ENCODE results near the gene ASCC3. TPM values are rescaled to one million over a fixed set of nuclear protein-coding genes. Genes with fewer than 3 reads are reported as not detected.
A peak's percentile ranks its signal among the peaks of the same experiment; 100 is the strongest.

The ASCC3 gene
- total and polyA plus RNA-seq, 2 experiments from 2014 or later: 92.9 to 129 TPM

- Histone ChIP-seq H3K79me2 (replicated peaks; ENCODE audit: insufficient read depth) (no peaks in the 10 kb centered on the region), H4K20me1 (replicated peaks; ENCODE audit: insufficient read depth) (0 out of 2 replicates have a peak, but pooled peaks cover 4% of the 10 kb centered on the region), H2AFZ (no peak overlapping the region), H3K9me2 (ENCODE audit: insufficient read depth) (no peaks in the 10 kb centered on the region), H3K4me1 (ENCODE audit: insufficient read depth) (no peaks in the 10 kb centered on the region), H3K4me3 (no peak overlapping the region), H3K4me2 (no peak overlapping the region), H3K27ac (ENCODE audit: low read depth) (no peak overlapping the region), H3K27me3 (ENCODE audit: insufficient read depth) (no peaks in the 10 kb centered on the region), H3K36me3 (ENCODE audit: insufficient read depth) (no peaks in the 10 kb centered on the region), H3F3A (replicated peaks; ENCODE audit: low read depth) (no peaks in the 10 kb centered on the region)
- Mint-ChIP-seq H3K27me3 (ENCODE audit: insufficient read depth, low read depth, poor library complexity) (no peaks in the 10 kb centered on the region), H3K4me3 (no peak overlapping the region), H3K27ac (peak overlapping the region; percentile 19; the same call in 1 of the 2 replicates), H3K9me3 (no peaks in the 10 kb centered on the region), H3K36me3 (ENCODE audit: low read depth) (no peaks in the 10 kb centered on the region), H3K4me1 (no peaks in the 10 kb centered on the region)
- ATAC-seq (no peak), DNase-seq (ENCODE audit: low spot score) (no peak)
- TF ChIP-seq EZH2phosphoT487 (IDR thresholded peaks at IDR 0.05; ENCODE audit: unreplicated experiment): no peak
- TF ChIP-seq POLR2AphosphoS5 (IDR thresholded peaks at IDR 0.05; ENCODE audit: low read depth): no peak
- TF ChIP-seq ETS1 (IDR thresholded peaks at IDR 0.05): no peak
- TF ChIP-seq, protein P1, sequence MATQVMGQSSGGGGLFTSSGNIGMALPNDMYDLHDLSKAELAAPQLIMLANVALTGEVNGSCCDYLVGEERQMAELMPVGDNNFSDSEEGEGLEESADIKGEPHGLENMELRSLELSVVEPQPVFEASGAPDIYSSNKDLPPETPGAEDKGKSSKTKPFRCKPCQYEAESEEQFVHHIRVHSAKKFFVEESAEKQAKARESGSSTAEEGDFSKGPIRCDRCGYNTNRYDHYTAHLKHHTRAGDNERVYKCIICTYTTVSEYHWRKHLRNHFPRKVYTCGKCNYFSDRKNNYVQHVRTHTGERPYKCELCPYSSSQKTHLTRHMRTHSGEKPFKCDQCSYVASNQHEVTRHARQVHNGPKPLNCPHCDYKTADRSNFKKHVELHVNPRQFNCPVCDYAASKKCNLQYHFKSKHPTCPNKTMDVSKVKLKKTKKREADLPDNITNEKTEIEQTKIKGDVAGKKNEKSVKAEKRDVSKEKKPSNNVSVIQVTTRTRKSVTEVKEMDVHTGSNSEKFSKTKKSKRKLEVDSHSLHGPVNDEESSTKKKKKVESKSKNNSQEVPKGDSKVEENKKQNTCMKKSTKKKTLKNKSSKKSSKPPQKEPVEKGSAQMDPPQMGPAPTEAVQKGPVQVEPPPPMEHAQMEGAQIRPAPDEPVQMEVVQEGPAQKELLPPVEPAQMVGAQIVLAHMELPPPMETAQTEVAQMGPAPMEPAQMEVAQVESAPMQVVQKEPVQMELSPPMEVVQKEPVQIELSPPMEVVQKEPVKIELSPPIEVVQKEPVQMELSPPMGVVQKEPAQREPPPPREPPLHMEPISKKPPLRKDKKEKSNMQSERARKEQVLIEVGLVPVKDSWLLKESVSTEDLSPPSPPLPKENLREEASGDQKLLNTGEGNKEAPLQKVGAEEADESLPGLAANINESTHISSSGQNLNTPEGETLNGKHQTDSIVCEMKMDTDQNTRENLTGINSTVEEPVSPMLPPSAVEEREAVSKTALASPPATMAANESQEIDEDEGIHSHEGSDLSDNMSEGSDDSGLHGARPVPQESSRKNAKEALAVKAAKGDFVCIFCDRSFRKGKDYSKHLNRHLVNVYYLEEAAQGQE (IDR thresholded peaks at IDR 0.05; ENCODE audit: unreplicated experiment): no peak
These were observed 168.1 kb downstream of the ASCC3 start for GRCh38 chr6:100712997-100713396.

GRCh38 chr6:100706491-100706890, 174.6 kb downstream of the ASCC3 start:
- Histone ChIP-seq H3K4me3 (no peak overlapping the region), H3K79me2 (replicated peaks; ENCODE audit: insufficient read depth) (no peaks in the 10 kb centered on the region), H3K27ac (ENCODE audit: low read depth) (no peak overlapping the region), H3F3A (replicated peaks; ENCODE audit: low read depth) (no peaks in the 10 kb centered on the region), H2AFZ (no peak overlapping the region), H3K9me2 (ENCODE audit: insufficient read depth) (no peaks in the 10 kb centered on the region), H3K36me3 (ENCODE audit: insufficient read depth) (no peaks in the 10 kb centered on the region), H3K27me3 (ENCODE audit: insufficient read depth) (no peaks in the 10 kb centered on the region), H3K4me2 (no peak overlapping the region), H4K20me1 (replicated peaks; ENCODE audit: insufficient read depth) (0 out of 2 replicates have a peak, but pooled peaks cover 4% of the 10 kb centered on the region), H3K4me1 (ENCODE audit: insufficient read depth) (no peaks in the 10 kb centered on the region)
- Mint-ChIP-seq H3K9me3 (peaks cover 9% of the 10 kb centered on the region), H3K36me3 (ENCODE audit: low read depth) (peaks cover 11% of the 10 kb centered on the region), H3K27ac (no peak overlapping the region), H3K27me3 (ENCODE audit: insufficient read depth, low read depth, poor library complexity) (no peaks in the 10 kb centered on the region), H3K4me1 (no peaks in the 10 kb centered on the region), H3K4me3 (no peak overlapping the region)
- DNase-seq (ENCODE audit: low spot score) (no peak), ATAC-seq (no peak)
- no peak for TF ChIP-seq ZNF331 (CRISPR knock-in tag; IDR thresholded peaks at IDR 0.05; ENCODE audit: low read depth)
- no peak for TF ChIP-seq ETS1 (IDR thresholded peaks at IDR 0.05)
- TF ChIP-seq ZNF114 (CRISPR knock-in tag; IDR thresholded peaks at IDR 0.05): no peak
- no peak for TF ChIP-seq CREB1 (CRISPR knock-in tag; IDR thresholded peaks at IDR 0.05; ENCODE audit: low read depth)
- TF ChIP-seq, protein P2, sequence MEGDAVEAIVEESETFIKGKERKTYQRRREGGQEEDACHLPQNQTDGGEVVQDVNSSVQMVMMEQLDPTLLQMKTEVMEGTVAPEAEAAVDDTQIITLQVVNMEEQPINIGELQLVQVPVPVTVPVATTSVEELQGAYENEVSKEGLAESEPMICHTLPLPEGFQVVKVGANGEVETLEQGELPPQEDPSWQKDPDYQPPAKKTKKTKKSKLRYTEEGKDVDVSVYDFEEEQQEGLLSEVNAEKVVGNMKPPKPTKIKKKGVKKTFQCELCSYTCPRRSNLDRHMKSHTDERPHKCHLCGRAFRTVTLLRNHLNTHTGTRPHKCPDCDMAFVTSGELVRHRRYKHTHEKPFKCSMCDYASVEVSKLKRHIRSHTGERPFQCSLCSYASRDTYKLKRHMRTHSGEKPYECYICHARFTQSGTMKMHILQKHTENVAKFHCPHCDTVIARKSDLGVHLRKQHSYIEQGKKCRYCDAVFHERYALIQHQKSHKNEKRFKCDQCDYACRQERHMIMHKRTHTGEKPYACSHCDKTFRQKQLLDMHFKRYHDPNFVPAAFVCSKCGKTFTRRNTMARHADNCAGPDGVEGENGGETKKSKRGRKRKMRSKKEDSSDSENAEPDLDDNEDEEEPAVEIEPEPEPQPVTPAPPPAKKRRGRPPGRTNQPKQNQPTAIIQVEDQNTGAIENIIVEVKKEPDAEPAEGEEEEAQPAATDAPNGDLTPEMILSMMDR (conservative IDR thresholded peaks at IDR 0.05; ENCODE audit: low read depth in 2 of 2): no peak
- no peak for TF ChIP-seq NANOG (IDR thresholded peaks at IDR 0.05; ENCODE audit: borderline replicate concordance)
- TF ChIP-seq JUNB (IDR thresholded peaks at IDR 0.05; ENCODE audit: unreplicated experiment): no peak
- TF ChIP-seq POLR2AphosphoS5 (IDR thresholded peaks at IDR 0.05; ENCODE audit: low read depth): no peak

Data from GM23338 (cell line).